ENCODE data around the gene TMUB1.

The TMUB1 gene

GRCh38 chr7:151053096-151053495 lies 30.2 kb downstream of the TMUB1 start:
- no peak overlapping the region for H3K4me3 ChIP-seq (ENCODE audit: low read depth, low read length)
- no peak for TF ChIP-seq CTCF (IDR thresholded peaks at IDR 0.05; ENCODE audit: low read depth, low read length, missing control alignments)
- no peak for DNase-seq (ENCODE audit: low read depth)

GRCh38 chr7:151051108-151051507 lies 32.2 kb downstream of the TMUB1 start:
- DNase-seq (ENCODE audit: low read depth): no peak
- H3K4me3 ChIP-seq (ENCODE audit: low read depth, low read length): no peak overlapping the region
- TF ChIP-seq CTCF (IDR thresholded peaks at IDR 0.05; ENCODE audit: low read depth, low read length, missing control alignments): no peak

GRCh38 chr7:151048911-151049463 lies 34.3 kb downstream of the TMUB1 start:
- no peak for TF ChIP-seq CTCF (IDR thresholded peaks at IDR 0.05; ENCODE audit: low read depth, low read length, missing control alignments)
- no peak overlapping the region for H3K4me3 ChIP-seq (ENCODE audit: low read depth, low read length)

GRCh38 chr7:151047976-151048815 lies 35.1 kb downstream of the TMUB1 start, which contains the start of gene ASIC3:
Gene ASIC3 (plus strand): TSS chr7:151048531. CDS start chr7:151048886, 355 bp downstream.
- DNase-seq (ENCODE audit: low read depth): no peak
- TF ChIP-seq CTCF (IDR thresholded peaks at IDR 0.05; ENCODE audit: low read depth, low read length, missing control alignments): no peak
- H3K4me3 ChIP-seq (ENCODE audit: low read depth, low read length): no peak within 1 kb of the TSS

More at GRCh38 chr7:151048911-151049463, 34.3 kb downstream of the TMUB1 start:
- no peak for DNase-seq (ENCODE audit: low read depth)

GRCh38 chr7:151046603-151047573 lies 36.4 kb downstream of the TMUB1 start:
- no peak for DNase-seq (ENCODE audit: low read depth)
- no peak overlapping the region for H3K4me3 ChIP-seq (ENCODE audit: low read depth, low read length)
- no peak for TF ChIP-seq CTCF (IDR thresholded peaks at IDR 0.05; ENCODE audit: low read depth, low read length, missing control alignments)

- no peak for DNase-seq (ENCODE audit: low read depth)
- H3K4me3 ChIP-seq (ENCODE audit: low read depth, low read length): no peak overlapping the region
- TF ChIP-seq CTCF (IDR thresholded peaks at IDR 0.05; ENCODE audit: low read depth, low read length, missing control alignments): no peak
Observed at GRCh38 chr7:151045967-151046366, 37.3 kb downstream of the TMUB1 start.

Measured in GM12864 (cell line).